Measurements from ENCODE around the gene TXNL4B.
"Not testable (repeated sequence)": the region's sequence is repeated elsewhere in the genome, so short reads cannot be mapped to it uniquely, and the experiment has no call there.

Gene TXNL4B

DNA sequence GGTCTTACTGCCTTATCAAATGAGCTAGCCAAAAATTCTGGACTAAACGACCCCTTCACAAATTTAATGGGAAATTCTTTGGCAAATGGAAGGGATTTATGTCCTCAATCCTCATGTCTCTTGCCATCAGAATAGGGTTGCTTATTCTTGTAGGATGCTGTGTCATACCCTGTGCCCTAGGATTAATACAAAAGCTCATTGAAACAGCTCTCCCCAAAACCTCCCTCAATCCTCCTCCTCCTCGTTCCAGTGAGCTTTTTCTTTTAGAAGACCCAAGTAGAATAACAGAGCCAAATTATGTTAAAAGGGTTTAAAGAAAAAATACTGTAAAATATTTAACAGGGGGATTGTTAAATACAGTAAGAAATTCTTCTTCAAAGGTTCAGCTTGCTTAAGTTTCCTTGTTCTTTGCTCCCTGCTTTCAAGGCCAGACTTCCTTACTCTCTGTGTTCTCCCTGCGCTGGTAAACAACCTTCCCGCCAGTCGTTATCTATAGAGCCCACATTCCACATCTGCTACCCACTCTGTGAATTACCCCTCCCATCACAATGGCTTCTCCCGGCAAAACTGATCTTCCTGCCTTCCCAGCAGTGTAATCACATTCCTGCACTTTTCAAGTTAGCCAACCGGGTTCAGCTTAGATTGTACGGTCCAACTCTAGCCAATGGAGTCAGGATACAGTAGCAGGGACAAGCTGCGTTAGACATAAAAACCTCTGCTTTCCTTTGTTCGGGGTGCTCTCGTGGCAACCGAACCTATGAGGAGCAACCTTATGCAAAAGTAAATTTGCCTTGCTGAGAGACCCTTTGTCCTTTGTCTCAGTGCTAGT, 20.7 kb downstream of the TXNL4B start:
- no peak for DNase-seq (ENCODE audit: low read depth)

DNA sequence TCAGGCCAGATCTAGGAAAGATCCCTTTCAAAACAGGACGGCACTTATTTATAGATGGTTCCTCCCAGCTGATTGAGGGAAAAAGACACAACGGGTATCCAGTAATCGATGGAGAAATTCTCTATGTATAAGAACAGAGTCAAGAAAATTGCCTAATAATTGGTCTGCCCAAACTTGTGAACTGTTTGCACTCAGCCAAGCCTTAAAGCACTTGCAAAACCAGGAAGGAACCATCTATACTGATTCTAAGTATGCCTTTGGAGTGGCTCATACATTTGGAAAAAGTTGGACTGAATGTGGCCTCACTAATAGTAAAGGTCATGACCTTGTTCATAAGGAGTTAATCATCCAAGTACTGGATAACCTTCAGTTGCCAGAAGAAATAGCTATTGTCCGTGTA, 24.5 kb downstream of the TXNL4B start:
- DNase-seq (ENCODE audit: low read depth): no peak

DNA sequence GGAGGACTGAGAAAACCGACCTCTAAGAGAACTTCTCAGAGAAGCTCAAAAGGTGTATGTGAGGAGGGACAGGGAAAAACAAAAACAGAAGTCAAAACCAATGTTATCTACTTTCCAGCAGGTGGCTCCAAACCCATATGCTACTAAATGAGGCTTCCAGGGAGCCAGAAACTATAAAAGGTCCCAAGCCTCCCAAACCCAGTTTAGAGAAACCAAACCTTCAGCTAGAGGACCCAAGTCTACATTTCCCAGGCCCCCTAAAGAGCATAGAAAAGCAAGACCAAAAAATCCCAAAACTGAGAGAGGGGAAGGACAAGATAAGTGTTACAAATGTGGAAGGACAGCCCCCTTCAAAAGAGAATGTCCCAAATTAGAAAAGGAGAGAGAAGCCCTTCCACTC, 26.7 kb downstream of the TXNL4B start:
- DNase-seq (ENCODE audit: low read depth): no peak

DNA sequence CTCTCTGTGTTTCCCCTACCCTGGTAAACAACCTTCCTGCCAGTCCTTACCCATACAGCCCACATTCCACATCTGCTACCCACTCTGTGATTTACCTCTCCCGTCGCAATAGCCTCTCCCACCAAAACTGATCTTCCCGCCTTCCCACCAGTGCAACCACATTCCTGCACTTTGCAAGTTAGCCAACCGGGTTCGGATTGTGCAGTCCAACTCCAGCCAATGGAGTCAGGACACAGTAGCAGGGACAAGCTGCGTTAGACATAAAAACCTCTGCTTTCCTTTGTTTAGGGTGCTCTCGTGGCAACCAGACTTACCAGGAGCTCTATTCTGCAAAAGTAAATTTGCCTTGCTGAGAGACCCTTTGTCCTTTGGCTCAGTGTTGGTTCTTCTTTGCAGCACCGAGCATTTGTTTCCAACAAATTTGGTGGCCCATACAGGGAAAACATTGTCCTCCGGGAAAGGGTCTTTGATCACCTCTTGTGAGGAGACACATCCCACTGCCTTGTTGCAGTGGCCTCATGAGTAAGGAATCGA, 29.0 kb downstream of the TXNL4B start:
- DNase-seq (ENCODE audit: low read depth): no peak

DNA sequence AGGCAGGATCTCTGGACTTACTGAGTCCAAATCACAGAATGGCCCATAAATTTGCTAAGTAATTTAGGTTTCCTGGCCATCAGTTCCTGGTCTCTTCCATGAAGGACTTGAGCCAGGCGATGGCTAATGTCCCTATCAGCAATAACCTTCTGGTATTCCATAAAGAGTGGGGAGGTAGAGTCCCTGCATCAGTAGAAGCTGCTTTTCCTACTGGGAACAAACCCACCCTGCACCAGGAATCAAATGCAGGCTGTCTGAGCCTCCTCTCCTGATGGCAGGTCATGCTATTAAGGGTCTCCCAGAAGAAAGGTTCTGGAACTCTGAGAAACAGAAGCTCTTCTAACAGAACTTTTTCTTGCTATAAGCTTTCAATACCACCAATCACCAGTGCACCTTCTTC, 31.9 kb downstream of the TXNL4B start:
- no peak for DNase-seq (ENCODE audit: low read depth)

DNA sequence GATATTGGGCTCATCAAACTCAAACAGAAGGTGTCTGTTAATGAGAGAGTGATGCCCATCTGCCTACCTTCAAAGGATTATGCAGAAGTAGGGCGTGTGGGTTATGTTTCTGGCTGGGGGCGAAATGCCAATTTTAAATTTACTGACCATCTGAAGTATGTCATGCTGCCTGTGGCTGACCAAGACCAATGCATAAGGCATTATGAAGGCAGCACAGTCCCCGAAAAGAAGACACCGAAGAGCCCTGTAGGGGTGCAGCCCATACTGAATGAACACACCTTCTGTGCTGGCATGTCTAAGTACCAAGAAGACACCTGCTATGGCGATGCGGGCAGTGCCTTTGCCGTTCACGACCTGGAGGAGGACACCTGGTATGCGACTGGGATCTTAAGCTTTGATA, 33.0 kb downstream of the TXNL4B start:
- DNase-seq (ENCODE audit: low read depth): no peak

DNA sequence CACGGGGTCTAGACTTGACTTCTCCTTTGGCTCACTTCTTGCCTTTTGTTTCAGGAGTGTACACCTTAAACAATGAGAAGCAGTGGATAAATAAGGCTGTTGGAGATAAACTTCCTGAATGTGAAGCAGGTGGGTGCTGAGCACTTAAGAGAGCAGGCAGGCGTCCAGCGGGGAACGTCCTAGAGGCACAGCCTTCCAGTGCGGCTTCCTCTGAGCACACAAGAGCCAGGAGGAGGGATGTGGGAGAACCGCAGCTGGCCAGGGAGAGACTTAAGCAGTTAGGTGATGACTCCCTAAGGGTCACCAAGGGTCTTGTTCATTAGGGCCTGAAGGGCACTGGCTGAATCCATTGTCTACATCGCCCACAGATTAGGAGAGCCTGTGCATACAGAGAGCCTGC, 34.4 kb downstream of the TXNL4B start:
- DNase-seq (ENCODE audit: low read depth): not testable (repeated sequence)

DNA sequence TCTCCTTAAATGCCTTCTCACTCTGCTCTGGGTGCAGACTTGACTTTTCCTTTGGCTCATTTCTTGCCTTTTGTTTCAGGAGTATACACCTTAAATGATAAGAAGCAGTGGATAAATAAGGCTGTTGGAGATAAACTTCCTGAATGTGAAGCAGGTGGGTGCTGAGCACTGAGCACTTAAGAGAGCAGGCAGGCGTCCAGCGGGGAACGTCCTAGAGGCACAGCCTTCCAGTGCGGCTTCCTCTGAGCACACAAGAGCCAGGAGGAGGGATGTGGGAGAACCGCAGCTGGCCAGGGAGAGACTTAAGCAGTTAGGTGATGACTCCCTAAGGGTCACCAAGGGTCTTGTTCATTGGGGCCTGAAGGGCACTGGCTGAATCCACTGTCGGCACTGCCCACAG, 36.1 kb downstream of the TXNL4B start:
- DNase-seq (ENCODE audit: low read depth): not testable (repeated sequence)

DNA sequence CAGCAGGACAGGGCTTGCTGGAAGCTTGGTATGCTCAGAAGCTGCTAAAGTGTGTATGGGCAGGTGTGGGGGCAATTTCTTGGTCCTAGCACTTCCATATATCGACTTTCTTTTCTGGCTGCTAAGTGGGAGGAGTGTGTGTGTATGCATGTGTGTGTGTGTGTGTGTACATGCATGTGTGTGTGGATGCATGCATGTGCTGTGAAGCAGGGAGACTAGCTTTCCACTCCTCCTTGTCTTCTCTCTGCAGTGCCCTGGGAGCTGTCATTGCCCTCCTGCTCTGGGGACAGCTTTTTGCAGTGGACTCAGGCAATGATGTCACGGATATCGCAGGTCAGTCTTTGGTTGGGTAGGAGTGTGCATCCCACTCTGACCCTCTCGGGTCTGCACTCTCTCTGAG, 37.5 kb downstream of the TXNL4B start:
- DNase-seq (ENCODE audit: low read depth): no peak

DNA sequence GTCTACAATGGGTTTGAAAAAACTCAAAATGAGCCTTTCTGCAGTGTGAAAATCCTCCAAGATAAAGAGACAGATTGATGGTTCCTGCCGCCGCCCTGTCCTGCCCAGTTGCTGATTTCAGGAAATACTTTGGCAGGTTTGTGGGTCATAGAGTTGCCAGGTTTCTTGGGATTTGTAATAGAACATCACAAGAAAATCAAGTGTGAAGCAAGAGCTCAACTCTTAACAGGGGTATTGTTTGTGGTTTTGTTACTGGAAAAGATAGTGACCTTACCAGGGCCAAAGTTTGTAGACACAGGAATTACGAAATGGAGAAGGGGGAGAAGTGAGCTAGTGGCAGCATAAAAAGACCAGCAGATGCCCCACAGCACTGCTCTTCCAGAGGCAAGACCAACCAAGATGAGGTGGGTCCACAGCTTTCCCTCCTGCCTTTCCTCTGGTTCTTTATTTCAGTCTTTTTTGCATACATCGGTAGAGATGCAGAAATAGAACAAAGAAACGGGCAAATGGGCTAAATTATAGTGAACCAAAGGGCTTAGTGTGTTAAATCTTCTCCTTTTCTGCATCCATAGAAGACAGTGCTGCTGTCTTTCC, 39.1 kb downstream of the TXNL4B start, which contains the start of gene HP:
Gene HP (plus strand): TSS at position 252 of the 594 bp plus-strand sequence. CDS start 148 bp downstream, at position 400.
- not testable (repeated sequence) for DNase-seq (ENCODE audit: low read depth)

DNA sequence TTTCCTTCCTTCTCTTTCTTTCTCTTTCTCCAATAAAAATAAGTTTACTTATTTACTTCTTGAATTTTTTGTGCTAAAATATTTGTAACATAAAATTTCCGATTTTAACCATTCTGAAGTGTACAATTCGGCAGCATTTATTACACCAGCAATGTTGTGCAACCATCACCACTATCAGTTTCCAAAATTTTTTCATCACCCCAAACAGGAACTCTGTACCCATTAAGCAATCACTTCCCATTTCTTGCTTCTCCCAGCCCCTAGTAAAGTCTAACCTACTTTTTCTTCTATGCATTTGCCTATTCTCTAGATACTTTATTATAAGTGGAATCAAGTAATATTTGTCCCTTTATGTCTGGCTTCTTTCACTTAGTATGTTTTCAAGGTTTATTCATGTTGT, 41.6 kb downstream of the TXNL4B start:
- DNase-seq (ENCODE audit: low read depth): no peak

DNA sequence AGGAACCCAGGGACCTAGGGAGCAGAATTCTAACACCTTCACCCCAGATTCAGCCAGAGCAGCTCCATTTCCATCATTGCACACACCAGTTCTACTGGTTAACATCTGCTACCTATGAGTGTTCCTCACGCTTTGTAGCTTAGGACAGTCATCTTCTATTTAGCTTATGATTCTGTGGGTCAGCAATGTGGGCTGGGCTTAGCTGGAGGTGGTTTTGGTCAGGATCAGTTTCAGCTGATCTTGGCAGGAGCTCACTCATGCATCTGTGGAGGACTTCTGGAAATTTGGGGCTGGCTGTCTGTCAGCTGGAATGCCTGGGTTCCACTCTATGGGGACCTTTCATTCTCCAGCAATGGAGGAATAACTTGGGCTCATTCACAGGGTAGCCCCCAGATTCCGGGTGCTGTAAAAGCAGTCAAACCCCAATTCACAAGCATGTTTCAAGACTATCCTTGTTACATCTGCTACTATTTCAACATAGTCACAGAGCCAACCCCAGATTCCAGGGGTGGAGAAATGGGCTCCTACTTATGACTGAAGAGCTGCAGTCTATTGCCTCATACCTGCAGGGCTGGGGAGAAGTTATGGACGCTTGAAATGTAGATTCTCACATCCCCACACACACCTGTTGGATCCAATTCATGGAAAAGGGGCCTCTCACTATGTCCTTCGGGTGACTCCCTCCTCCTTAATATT, 42.5 kb downstream of the TXNL4B start:
- DNase-seq (ENCODE audit: low read depth): no peak

DNA sequence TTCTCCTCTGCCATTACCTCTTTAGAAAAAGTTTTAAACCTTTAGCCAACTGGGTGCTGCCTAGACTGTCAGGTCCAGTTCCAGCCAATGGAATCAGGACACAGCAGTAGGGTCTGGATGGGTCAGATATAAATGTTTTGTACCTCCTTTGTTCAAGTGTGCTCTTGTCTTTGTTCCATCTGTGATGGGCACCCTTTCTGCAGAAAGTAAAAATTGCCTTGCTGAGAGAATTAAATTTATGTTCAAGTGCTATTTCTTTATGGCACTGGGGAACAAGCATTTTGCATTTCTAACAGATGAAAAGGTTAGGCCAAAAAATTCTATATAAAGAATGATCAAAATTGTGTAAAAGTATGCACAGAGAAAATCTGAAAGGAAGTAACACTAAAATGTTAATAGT, 44.3 kb downstream of the TXNL4B start:
- no peak for DNase-seq (ENCODE audit: low read depth)

DNA sequence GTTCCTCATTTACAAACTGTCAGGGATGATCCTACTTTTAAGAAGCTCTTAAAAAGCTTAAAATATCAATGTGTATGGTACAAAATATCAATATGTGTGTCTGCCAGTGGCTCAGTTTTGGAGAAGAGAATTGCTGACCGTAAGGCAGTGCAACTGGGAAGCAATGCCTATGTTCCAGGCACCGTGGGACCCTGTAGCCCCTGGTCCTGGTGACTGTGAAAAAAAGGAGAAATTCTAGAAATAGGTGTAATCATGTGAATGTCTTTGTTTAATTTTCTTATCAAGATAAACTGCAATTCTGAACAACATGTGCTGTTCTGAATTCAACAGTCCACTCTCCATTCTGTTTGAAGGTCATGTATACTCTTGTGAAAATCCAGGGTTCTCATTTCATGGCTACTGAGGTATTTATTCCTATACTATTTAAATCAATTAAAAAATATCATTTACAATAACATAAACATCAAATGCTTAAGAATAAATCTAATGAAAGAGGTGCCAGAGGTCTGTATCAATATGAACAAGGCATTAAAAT, 48.5 kb downstream of the TXNL4B start:
- DNase-seq (ENCODE audit: low read depth): no peak

DNA sequence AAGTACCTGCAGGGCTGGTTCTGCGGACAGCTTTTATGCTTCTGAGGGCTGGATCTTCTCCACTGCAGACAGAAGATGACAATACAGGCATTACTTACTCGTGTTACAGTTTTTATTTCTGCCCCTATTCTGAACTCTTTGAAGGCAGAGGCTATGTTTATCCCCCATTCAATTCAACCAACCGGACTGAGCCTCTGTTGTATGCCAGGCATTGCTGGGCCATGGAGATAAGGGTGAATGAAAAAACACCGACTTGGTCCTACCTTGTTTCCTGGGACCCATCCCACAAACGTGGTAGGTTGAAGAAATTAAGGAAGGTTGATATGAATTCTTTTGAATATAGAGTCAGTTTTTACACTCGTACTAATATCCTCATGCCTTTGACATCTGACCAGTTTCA, 49.1 kb downstream of the TXNL4B start:
- DNase-seq (ENCODE audit: low read depth): no peak

DNA sequence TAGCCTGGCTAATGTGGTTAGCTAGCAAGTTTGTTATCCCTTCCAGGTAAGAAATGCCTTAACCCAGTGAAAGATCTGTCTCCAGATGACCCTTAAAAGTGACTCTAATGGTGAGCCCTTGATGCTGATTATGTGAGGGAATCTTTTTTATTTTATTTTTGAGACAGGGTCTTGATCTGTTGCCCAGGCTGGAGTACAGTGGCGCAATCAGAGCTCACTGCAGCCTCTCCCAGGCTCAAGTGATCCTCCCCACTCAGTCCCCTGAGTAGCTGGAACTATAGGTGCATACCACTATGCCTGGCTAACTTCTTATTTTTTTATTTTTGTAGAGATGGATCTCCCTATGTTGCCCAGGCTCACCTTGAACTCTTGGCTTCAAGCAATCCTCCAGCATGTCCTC, 49.9 kb downstream of the TXNL4B start:
- DNase-seq (ENCODE audit: low read depth): no peak

DNA sequence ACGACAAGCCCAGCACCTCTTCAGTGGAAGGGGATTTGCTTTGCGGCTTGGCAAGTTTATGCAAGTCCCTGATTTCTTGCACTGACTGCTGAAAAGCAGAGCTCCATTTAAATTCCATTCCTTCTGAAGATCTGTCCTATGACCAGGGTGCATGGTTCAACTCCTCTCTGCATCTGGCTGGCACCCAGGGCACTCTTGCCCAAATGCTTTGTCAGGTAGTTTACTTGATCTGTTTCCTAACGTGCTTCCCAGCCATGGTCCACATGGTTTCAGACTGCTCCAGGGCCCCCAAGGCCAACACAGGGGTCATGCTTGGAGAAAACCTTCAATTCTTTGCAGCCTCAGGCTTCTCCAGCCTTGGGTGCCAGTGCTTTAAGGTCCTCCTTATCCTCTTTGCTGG, 50.4 kb downstream of the TXNL4B start:
- DNase-seq (ENCODE audit: low read depth): no peak

DNA sequence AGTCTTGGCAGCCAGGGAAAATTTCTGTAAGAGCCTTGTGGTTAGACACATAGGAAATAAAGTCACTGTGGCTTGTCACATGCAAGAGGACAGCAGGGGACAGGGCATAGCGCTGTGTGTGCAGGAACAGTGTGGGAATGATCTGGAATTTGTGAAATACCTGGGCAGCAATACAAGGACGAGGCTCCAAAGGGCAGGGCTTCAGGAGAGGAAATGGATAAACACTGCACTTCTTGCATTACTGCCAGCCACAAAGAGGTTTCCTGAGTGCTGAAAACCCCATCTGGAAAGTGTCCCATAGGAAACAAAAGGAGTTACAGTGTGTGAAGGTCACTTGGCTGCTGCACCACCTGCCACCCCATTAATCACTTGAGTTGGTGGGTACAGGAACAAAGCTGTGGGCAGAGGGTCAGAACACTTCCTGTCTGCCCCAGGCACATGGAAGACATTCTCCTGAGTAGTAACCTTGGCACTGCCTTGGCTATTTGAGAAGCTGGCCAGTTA, 51.2 kb downstream of the TXNL4B start:
- DNase-seq (ENCODE audit: low read depth): no peak

DNA sequence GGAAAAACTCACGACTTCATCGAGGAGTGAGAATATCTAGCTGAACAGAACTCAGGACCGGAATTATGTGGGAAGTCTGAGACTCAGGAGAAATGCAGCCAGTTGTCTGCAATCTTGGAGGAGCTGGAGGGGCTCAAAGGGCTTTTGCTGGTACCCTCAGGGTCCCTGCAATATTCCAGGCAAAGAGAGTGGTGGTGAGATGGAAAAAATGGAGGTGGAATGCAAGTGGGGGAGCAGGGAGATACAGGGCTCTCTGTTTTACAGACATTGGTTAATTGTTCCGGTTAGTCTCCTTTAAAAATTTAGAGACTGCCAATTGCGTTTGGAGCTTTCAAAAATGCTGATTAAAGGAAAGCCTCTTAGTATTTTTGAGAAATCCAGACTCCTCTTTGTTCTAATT, 57.3 kb downstream of the TXNL4B start:
- no peak for DNase-seq (ENCODE audit: low read depth)

All from stimulated activated CD8-positive, alpha-beta memory T cell treated with anti-CD3 and anti-CD28 coated beads, Interleukin-15, amount 100 ng/mL, for 24 hours (primary cell).